KOPT-K1 (cell line): ENCODE data around the gene PKD1L1.
"Not testable (repeated sequence)": the region's sequence is repeated elsewhere in the genome, so short reads cannot be mapped to it uniquely, and the experiment has no call there.

Experiments
- H3K27ac ChIP-seq: fragments of 200-600 bp; sonication (generic); 2 replicates; pipeline ENCODE4 v1.5.1; 2016; ENCODE audit warnings: antibody characterized with exemption, mild to moderate bottlenecking, low read depth, low read length; ENCODE audit not compliant: poor library complexity, severe bottlenecking
- H3K36me3 ChIP-seq: fragments of 200-600 bp; sonication (generic); 2 replicates; pipeline ENCODE4 v1.5.1; 2017; ENCODE audit warnings: antibody characterized with exemption, mild to moderate bottlenecking, low read length, moderate library complexity; ENCODE audit not compliant: insufficient read depth
- H3K9me3 ChIP-seq: fragments of 200-600 bp; sonication (generic); 2 replicates; pipeline ENCODE4 v1.5.1; 2017; ENCODE audit warnings: antibody characterized with exemption, low read length, mild to moderate bottlenecking; ENCODE audit not compliant: insufficient read depth, poor library complexity, severe bottlenecking

Gene PKD1L1

GRCh38 chr7:47804767-47805545, 143.3 kb downstream of the PKD1L1 start:
- no peaks in the 10 kb centered on the region for H3K9me3 ChIP-seq
- no peak overlapping the region for H3K27ac ChIP-seq
- H3K36me3 ChIP-seq: no peaks in the 10 kb centered on the region

DNA sequence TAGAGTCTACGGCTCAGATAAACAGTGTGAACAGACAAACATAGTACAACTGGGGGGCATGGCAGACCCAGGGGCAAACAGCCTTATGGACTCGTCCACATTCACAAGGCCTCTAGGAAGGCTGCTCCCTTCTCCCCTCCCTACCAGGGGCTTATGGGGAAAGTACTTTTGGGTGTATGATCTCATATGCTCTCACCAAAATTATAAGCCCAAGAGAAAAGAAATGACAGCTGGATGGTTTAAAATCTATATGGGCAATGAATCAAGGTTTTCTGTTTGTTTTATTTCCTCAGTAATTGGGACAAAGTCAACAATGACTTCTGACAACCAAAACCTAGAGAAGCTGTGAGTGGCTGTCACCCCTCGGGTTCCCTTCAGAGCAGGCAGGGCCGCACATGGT, 144.4 kb downstream of the PKD1L1 start:
- no peaks in the 10 kb centered on the region for H3K36me3 ChIP-seq
- H3K27ac ChIP-seq: no peak overlapping the region
- no peaks in the 10 kb centered on the region for H3K9me3 ChIP-seq

- Histone ChIP-seq H3K36me3 (no peaks in the 10 kb centered on the region), H3K9me3 (no peaks in the 10 kb centered on the region), H3K27ac (no peak overlapping the region)
Observed at GRCh38 chr7:47803025-47803424, 145.2 kb downstream of the PKD1L1 start.

DNA sequence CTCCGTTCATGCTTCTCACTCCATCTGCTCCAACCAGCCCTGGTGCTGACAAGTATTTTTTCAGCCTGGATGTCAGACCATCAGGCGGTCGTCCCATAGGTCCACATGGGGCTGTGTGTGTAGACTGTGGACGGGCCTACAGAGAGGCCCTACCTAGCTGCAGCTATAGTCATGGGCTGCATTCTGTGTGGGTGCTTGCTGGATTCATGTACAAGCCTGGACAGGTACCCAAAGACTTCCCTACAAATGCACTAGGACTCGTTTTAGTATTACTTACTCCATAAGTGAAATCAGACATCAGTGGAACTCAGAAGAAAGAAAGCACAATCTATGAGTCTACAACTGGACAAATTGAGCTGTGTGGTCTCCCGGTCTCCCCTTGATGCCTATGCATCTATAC, 146.8 kb downstream of the PKD1L1 start:
- Histone ChIP-seq H3K27ac (no peak overlapping the region), H3K9me3 (no peaks in the 10 kb centered on the region), H3K36me3 (no peaks in the 10 kb centered on the region)

DNA sequence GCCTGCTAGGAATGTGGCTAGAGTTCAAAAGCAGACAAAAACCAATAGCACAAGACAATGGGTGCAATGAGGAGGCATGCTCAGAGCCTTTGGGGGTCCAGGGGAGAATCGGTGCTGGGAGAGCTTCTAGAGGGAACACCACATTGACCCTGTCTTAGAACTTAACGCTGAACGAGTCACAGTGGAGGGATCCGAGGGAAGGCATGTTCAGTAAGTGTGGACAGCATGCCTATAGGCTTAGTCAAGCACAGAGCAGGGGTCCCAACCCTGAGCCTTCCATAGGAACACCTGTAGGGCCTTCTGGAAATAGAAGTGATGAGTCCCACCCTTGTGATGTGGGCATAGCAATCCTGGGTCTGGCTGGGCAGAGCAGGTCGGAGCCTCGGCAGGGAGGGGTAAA, 148.7 kb downstream of the PKD1L1 start:
- no peaks in the 10 kb centered on the region for H3K36me3 ChIP-seq
- no peak overlapping the region for H3K27ac ChIP-seq
- no peaks in the 10 kb centered on the region for H3K9me3 ChIP-seq

GRCh38 chr7:47796347-47796746, 151.9 kb downstream of the PKD1L1 start:
- Histone ChIP-seq H3K27ac (no peak overlapping the region), H3K9me3 (no peaks in the 10 kb centered on the region), H3K36me3 (no peaks in the 10 kb centered on the region)

GRCh38 chr7:47795631-47796030, 152.6 kb downstream of the PKD1L1 start:
- Histone ChIP-seq H3K27ac (no peak overlapping the region), H3K36me3 (no peaks in the 10 kb centered on the region), H3K9me3 (no peaks in the 10 kb centered on the region)

- not testable (repeated sequence) for H3K9me3 ChIP-seq, H3K36me3 ChIP-seq, H3K27ac ChIP-seq
Observed at GRCh38 chr7:47795126-47795525, 153.1 kb downstream of the PKD1L1 start.

- Histone ChIP-seq H3K27ac (no peak overlapping the region), H3K9me3 (no peaks in the 10 kb centered on the region)
Observed at GRCh38 chr7:47794016-47794415, 154.2 kb downstream of the PKD1L1 start.

GRCh38 chr7:47793186-47793585, 155.1 kb downstream of the PKD1L1 start:
- not testable (repeated sequence) for H3K9me3 ChIP-seq, H3K27ac ChIP-seq, H3K36me3 ChIP-seq

More at GRCh38 chr7:47794016-47794415, 154.2 kb downstream of the PKD1L1 start:
- no peaks in the 10 kb centered on the region for H3K36me3 ChIP-seq

GRCh38 chr7:47792521-47793121, 155.6 kb downstream of the PKD1L1 start:
- Histone ChIP-seq H3K27ac (no peak overlapping the region), H3K9me3 (no peaks in the 10 kb centered on the region), H3K36me3 (no peaks in the 10 kb centered on the region)

GRCh38 chr7:47791682-47792081, 156.6 kb downstream of the PKD1L1 start:
- no peaks in the 10 kb centered on the region for H3K9me3 ChIP-seq
- no peaks in the 10 kb centered on the region for H3K36me3 ChIP-seq
- no peak overlapping the region for H3K27ac ChIP-seq

DNA sequence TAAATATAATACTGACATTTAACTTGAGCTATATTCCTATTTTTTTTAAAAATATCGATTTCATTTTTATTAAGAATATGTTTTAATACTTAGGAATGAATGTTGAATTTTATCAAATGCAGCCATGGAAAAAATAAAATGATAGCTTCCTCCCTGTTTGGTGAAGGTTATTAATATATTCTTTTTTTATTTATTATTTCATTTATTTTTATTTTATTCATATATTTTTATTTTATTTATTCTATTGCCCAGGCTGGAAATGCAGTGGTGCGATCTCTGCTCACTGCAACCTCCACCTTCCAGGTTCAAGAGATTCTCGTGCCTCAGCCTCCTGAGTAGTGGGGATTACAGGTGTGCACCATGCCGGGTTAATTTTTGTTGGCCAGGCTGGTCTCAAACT, 160.2 kb downstream of the PKD1L1 start:
- H3K36me3 ChIP-seq: no peaks in the 10 kb centered on the region
- no peak overlapping the region for H3K27ac ChIP-seq
- H3K9me3 ChIP-seq: no peaks in the 10 kb centered on the region

GRCh38 chr7:47787249-47788069, 160.8 kb downstream of the PKD1L1 start:
- Histone ChIP-seq H3K9me3 (no peaks in the 10 kb centered on the region), H3K27ac (no peak overlapping the region), H3K36me3 (no peaks in the 10 kb centered on the region)

DNA sequence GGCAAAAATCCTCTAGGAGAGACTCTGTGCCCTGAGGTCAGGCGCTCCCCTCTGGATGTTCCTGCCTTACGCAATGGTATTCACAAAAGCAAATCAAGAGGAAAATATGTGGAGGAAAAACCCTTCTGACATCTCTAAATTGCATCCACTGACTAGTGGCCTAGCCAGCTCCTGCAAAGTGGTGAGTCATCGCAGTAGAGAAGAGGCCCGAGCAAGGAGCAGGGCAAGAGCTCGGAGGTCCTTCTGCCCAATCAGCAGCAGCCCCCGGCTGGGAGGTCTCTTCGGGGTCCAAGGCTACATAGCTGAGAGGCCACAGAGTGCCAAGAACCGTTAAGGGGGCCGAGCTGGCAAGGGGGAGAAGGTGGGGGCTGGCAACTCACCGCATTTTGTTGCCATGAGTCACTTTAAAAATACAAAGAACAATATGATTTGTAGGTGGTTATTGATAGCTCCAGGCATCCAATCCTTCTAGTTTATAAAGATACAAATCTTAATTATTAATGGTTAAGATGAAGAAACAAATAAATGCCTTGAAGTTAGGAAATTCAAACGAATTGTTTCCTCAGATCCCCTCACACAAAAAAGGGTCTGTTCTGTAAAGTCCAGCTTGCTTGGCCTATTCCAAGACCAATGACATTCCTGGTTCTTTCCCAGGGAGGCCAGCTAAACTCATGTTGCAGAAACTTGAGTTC, 161.6 kb downstream of the PKD1L1 start:
- Histone ChIP-seq H3K27ac (no peak overlapping the region), H3K9me3 (no peaks in the 10 kb centered on the region), H3K36me3 (no peaks in the 10 kb centered on the region)
